SK-N-SH treated with all-trans-retinoic acid at 6 μM for 48 hours (cell line): ENCODE results near the gene ARHGAP30.

Experiments
- ATAC-seq: fragments of 200-7000 bp; cut with Tn5 transposase; 3 replicates; pipeline ENCODE4 v1.9.1; 2020; ENCODE audit warnings: mild to moderate bottlenecking, moderate library complexity
- ARNTL ChIP-seq: fragments of 450-650 bp; formaldehyde crosslinking; IDR thresholded peaks from 2 replicates; pipeline ENCODE4 v1.5.0; 2020; ENCODE audit warnings: low read depth, mild to moderate bottlenecking, moderate library complexity, borderline replicate concordance
- BACH2 ChIP-seq: fragments of 250-450 bp; sonication (Bioruptor Pico); IDR thresholded peaks from 2 replicates; pipeline ENCODE4 v1.9.0; 2021; ENCODE audit warnings: mild to moderate bottlenecking, borderline replicate concordance
- CREB5 ChIP-seq: fragments of 250-450 bp; sonication (Bioruptor Pico); IDR thresholded peaks from 2 replicates; pipeline ENCODE4 v1.5.1; 2020; ENCODE audit warnings: low read depth, mild to moderate bottlenecking, moderate library complexity
- CSDC2 ChIP-seq: fragments of 250-450 bp; sonication (Bioruptor Pico); IDR thresholded peaks from 2 replicates; pipeline ENCODE4 v1.5.0; 2020; ENCODE audit warnings: mild to moderate bottlenecking, moderate library complexity
- CSRNP3 ChIP-seq: fragments of 250-450 bp; sonication (Bioruptor Pico); IDR thresholded peaks from 2 replicates; pipeline ENCODE4 v1.5.1; 2021; ENCODE audit warnings: mild to moderate bottlenecking, moderate library complexity
- ESRRG ChIP-seq: fragments of 250-450 bp; sonication (Bioruptor Pico); IDR thresholded peaks from 2 replicates; pipeline ENCODE4 v1.6.1; 2021; ENCODE audit warnings: mild to moderate bottlenecking
- GLIS3 ChIP-seq: fragments of 250-450 bp; sonication (Bioruptor Pico); IDR thresholded peaks from 2 replicates; pipeline ENCODE4 v1.5.0; 2020; ENCODE audit warnings: mild to moderate bottlenecking, moderate library complexity
- ISL1 ChIP-seq: fragments of 250-450 bp; sonication (Bioruptor Pico); IDR thresholded peaks from 2 replicates; pipeline ENCODE4 v2.1.2; 2022; ENCODE audit warnings: mild to moderate bottlenecking, moderate library complexity
- PATZ1 ChIP-seq: fragments of 250-450 bp; sonication (Bioruptor Pico); IDR thresholded peaks from 2 replicates; pipeline ENCODE4 v1.8.0; 2020; ENCODE audit warnings: mild to moderate bottlenecking, moderate library complexity, borderline replicate concordance
- POU6F1 ChIP-seq: fragments of 250-450 bp; sonication (Bioruptor Pico); IDR thresholded peaks from 2 replicates; pipeline ENCODE4 v1.8.0; 2021; ENCODE audit warnings: low read depth, mild to moderate bottlenecking, moderate library complexity, borderline replicate concordance
- PPARA ChIP-seq: fragments of 250-450 bp; sonication (Bioruptor Pico); IDR thresholded peaks from 2 replicates; pipeline ENCODE4 v1.5.0; 2020; ENCODE audit warnings: mild to moderate bottlenecking, borderline replicate concordance
- RARB ChIP-seq: fragments of 250-450 bp; sonication (Bioruptor Pico); IDR thresholded peaks from 2 replicates; pipeline ENCODE4 v1.8.0; 2021; ENCODE audit warnings: mild to moderate bottlenecking, moderate library complexity
- SNAI2 ChIP-seq: fragments of 250-450 bp; sonication (Bioruptor Pico); IDR thresholded peaks from 2 replicates; pipeline ENCODE4 v1.5.0; 2020; ENCODE audit warnings: mild to moderate bottlenecking, moderate library complexity
- TCF4 ChIP-seq: fragments of 250-450 bp; sonication (Bioruptor Pico); IDR thresholded peaks from 2 replicates; pipeline ENCODE4 v1.8.0; 2021; ENCODE audit warnings: mild to moderate bottlenecking, moderate library complexity, borderline replicate concordance
- TOX ChIP-seq: fragments of 250-450 bp; sonication (Bioruptor Pico); IDR thresholded peaks from 2 replicates; pipeline ENCODE4 v1.8.0; 2021; ENCODE audit warnings: mild to moderate bottlenecking, moderate library complexity, borderline replicate concordance
- ZC3H10 ChIP-seq: fragments of 250-450 bp; sonication (Bioruptor Pico); IDR thresholded peaks from 2 replicates; pipeline ENCODE4 v1.5.1; 2021; ENCODE audit warnings: mild to moderate bottlenecking, moderate library complexity
- ZFP3 ChIP-seq: fragments of 250-450 bp; sonication (Bioruptor Pico); IDR thresholded peaks from 2 replicates; pipeline ENCODE4 v1.5.0; 2020; ENCODE audit warnings: mild to moderate bottlenecking, moderate library complexity
- ZFP30 ChIP-seq: fragments of 450-650 bp; formaldehyde crosslinking; IDR thresholded peaks from 2 replicates; pipeline ENCODE4 v1.5.0; 2022; ENCODE audit warnings: mild to moderate bottlenecking, moderate library complexity
- ZNF565 ChIP-seq: fragments of 450-650 bp; formaldehyde crosslinking; conservative IDR thresholded peaks from 2 replicates; pipeline ENCODE4 v1.5.0; 2020; ENCODE audit warnings: low read depth, mild to moderate bottlenecking, moderate library complexity
- ZNF70 ChIP-seq: fragments of 450-650 bp; formaldehyde crosslinking; IDR thresholded peaks from 2 replicates; pipeline ENCODE4 v1.5.0; 2020; ENCODE audit warnings: mild to moderate bottlenecking, moderate library complexity
- ZNF8 ChIP-seq: fragments of 450-650 bp; formaldehyde crosslinking; IDR thresholded peaks from 2 replicates; pipeline ENCODE4 v1.5.0; 2020; ENCODE audit warnings: mild to moderate bottlenecking, moderate library complexity

The ARHGAP30 gene

GRCh38 chr1:161084597-161084988 is 14.9 kb upstream of the ARHGAP30 start:
- no peak for ATAC-seq
- TF ChIP-seq GLIS3 (CRISPR knock-in tag) (no peak), ESRRG (no peak), CSRNP3 (CRISPR knock-in tag) (no peak), ZC3H10 (CRISPR knock-in tag) (no peak), ISL1 (no peak), ZNF70 (CRISPR knock-in tag) (no peak), PATZ1 (CRISPR knock-in tag) (no peak), ARNTL (CRISPR knock-in tag) (no peak), PPARA (CRISPR knock-in tag) (no peak), TCF4 (CRISPR knock-in tag) (no peak), BACH2 (CRISPR knock-in tag) (no peak), ZNF565 (CRISPR knock-in tag) (no peak), POU6F1 (CRISPR knock-in tag) (no peak), CREB5 (CRISPR knock-in tag) (no peak)

GRCh38 chr1:161083748-161084596 is 14.3 kb upstream of the ARHGAP30 start:
- no peak for ATAC-seq
- TF ChIP-seq RARB (CRISPR knock-in tag): no peak
- no peak for TF ChIP-seq GLIS3 (CRISPR knock-in tag)
- no peak for TF ChIP-seq CSDC2 (CRISPR knock-in tag)
- no peak for TF ChIP-seq TOX (CRISPR knock-in tag)
- no peak for TF ChIP-seq TCF4 (CRISPR knock-in tag)
- TF ChIP-seq ZFP30 (CRISPR knock-in tag): no peak
- no peak for TF ChIP-seq ZC3H10 (CRISPR knock-in tag)
- TF ChIP-seq ZNF565 (CRISPR knock-in tag): no peak
- TF ChIP-seq CSRNP3 (CRISPR knock-in tag): no peak
- TF ChIP-seq ISL1: no peak
- no peak for TF ChIP-seq PATZ1 (CRISPR knock-in tag)
- no peak for TF ChIP-seq POU6F1 (CRISPR knock-in tag)
- no peak for TF ChIP-seq ZNF70 (CRISPR knock-in tag)
- no peak for TF ChIP-seq PPARA (CRISPR knock-in tag)
- no peak for TF ChIP-seq ZNF8 (CRISPR knock-in tag)
- no peak for TF ChIP-seq SNAI2
- TF ChIP-seq CREB5 (CRISPR knock-in tag): no peak
- TF ChIP-seq ZFP3 (CRISPR knock-in tag): no peak
